HEK293 (cell line): Measurements from ENCODE around the gene PACSIN2.

Experiments used
- CTCF ChIA-PET: fragments of 350-600 bp; formaldehyde crosslinking; extraction: SDS; loops from one replicate; lab custom pipeline; 2021; ENCODE audit warnings: antibody characterized with exemption; lab: Yijun Ruan, JAX
- POLR2A ChIA-PET: fragments of 300-600 bp; formaldehyde crosslinking; extraction: SDS; loops from one replicate; lab custom pipeline; 2020; ENCODE audit warnings: antibody characterized with exemption, inconsistent platforms; lab: Yijun Ruan, JAX
- H3K27ac ChIP-seq: fragments of 200-500 bp; sonication (Bioruptor generic); 2 replicates; pipeline ENCODE4 v1.5.1; 2014; ENCODE audit warnings: low read depth, low read length, control low read depth, inconsistent platforms; ENCODE audit errors: extremely low read depth
- H3K36me3 ChIP-seq, 2 experiments: fragments of 200-500 bp in 1 of 2; sonication (Bioruptor generic) in 1 of 2; 1 replicate in 1 of 2; 2 replicates in 1 of 2; pipeline ENCODE4 v1.5.1; 2014 to 2017; ENCODE audit warnings: inconsistent platforms in 2 of 2, low read length in 2 of 2; ENCODE audit not compliant: control insufficient read depth in 2 of 2, insufficient read depth in 1 of 2
- H3K4me1 ChIP-seq: fragments of 200-500 bp; sonication (Bioruptor generic); 2 replicates; pipeline ENCODE4 v1.5.1; 2014; ENCODE audit warnings: mild to moderate bottlenecking, low read length, inconsistent platforms; ENCODE audit not compliant: control insufficient read depth, insufficient read depth
- H3K4me3 ChIP-seq: 2 replicates; pipeline ENCODE4 v1.5.1; 2011; ENCODE audit warnings: low read depth, mild to moderate bottlenecking, control low read depth, low read length, moderate library complexity
- H3K9me3 ChIP-seq: fragments of 200-500 bp; sonication (Bioruptor generic); 2 replicates; pipeline ENCODE4 v1.5.1; 2014; ENCODE audit warnings: low read depth, low read length, inconsistent platforms; ENCODE audit not compliant: control insufficient read depth, insufficient read depth
- EGR2 ChIP-seq: fragments of 450-650 bp; formaldehyde crosslinking; IDR thresholded peaks from 2 replicates; pipeline ENCODE4 v1.5.1; 2016; ENCODE audit warnings: low read depth, missing biosample characterization, missing genetic modification characterization
- GLIS1 ChIP-seq: fragments of 450-650 bp; formaldehyde crosslinking; IDR thresholded peaks from 2 replicates; pipeline ENCODE4 v1.5.1; 2016; ENCODE audit warnings: missing biosample characterization, missing genetic modification characterization
- KLF1 ChIP-seq: fragments of 450-650 bp; formaldehyde crosslinking; IDR thresholded peaks from 2 replicates; pipeline ENCODE4 v1.5.1; 2016; ENCODE audit warnings: missing biosample characterization, missing genetic modification characterization
- SP2 ChIP-seq: fragments of 450-650 bp; formaldehyde crosslinking; IDR thresholded peaks from 2 replicates; pipeline ENCODE4 v1.5.1; 2016; ENCODE audit warnings: missing biosample characterization, missing genetic modification characterization
- ZBTB21 ChIP-seq: fragments of 450-650 bp; formaldehyde crosslinking; IDR thresholded peaks from 2 replicates; pipeline ENCODE4 v1.5.1; 2017; ENCODE audit warnings: missing biosample characterization, missing genetic modification characterization
- ZFHX2 ChIP-seq: fragments of 450-650 bp; formaldehyde crosslinking; conservative IDR thresholded peaks from 2 replicates; pipeline ENCODE4 v1.5.1; 2016; ENCODE audit warnings: missing biosample characterization, missing genetic modification characterization
- ZIC2 ChIP-seq: fragments of 450-650 bp; formaldehyde crosslinking; IDR thresholded peaks from 2 replicates; pipeline ENCODE4 v1.5.1; 2016; ENCODE audit warnings: missing biosample characterization, missing genetic modification characterization
- ZNF114 ChIP-seq: fragments of 450-650 bp; formaldehyde crosslinking; IDR thresholded peaks from 2 replicates; pipeline ENCODE4 v1.5.0; 2017; ENCODE audit warnings: missing biosample characterization, missing genetic modification characterization
- ZNF341 ChIP-seq: fragments of 450-650 bp; formaldehyde crosslinking; IDR thresholded peaks from 2 replicates; pipeline ENCODE4; 2016; ENCODE audit warnings: low read depth, missing biosample characterization, missing genetic modification characterization
- ZNF350 ChIP-seq: fragments of 450-650 bp; formaldehyde crosslinking; IDR thresholded peaks from 2 replicates; pipeline ENCODE4 v1.5.0; 2017; ENCODE audit warnings: missing biosample characterization, mild to moderate bottlenecking, missing genetic modification characterization
- ZNF404 ChIP-seq: fragments of 450-650 bp; formaldehyde crosslinking; IDR thresholded peaks from 2 replicates; pipeline ENCODE4 v1.5.1; 2017; ENCODE audit warnings: missing biosample characterization, missing genetic modification characterization
- ZNF560 ChIP-seq: fragments of 450-650 bp; formaldehyde crosslinking; IDR thresholded peaks from 2 replicates; pipeline ENCODE4 v1.5.1; 2017; ENCODE audit warnings: missing biosample characterization, missing genetic modification characterization, borderline replicate concordance
- ZNF600 ChIP-seq: fragments of 450-650 bp; formaldehyde crosslinking; IDR thresholded peaks from 2 replicates; pipeline ENCODE4 v1.5.1; 2016; ENCODE audit warnings: missing biosample characterization, missing genetic modification characterization
- ZNF629 ChIP-seq: fragments of 450-650 bp; formaldehyde crosslinking; IDR thresholded peaks from 2 replicates; pipeline ENCODE4 v1.5.1; 2017; ENCODE audit warnings: missing biosample characterization, missing genetic modification characterization
- ZNF76 ChIP-seq: fragments of 450-650 bp; formaldehyde crosslinking; IDR thresholded peaks from 2 replicates; pipeline ENCODE4; 2016; ENCODE audit warnings: low read depth, missing biosample characterization, missing genetic modification characterization, borderline replicate concordance
- ZNF837 ChIP-seq: fragments of 450-650 bp; formaldehyde crosslinking; IDR thresholded peaks from 2 replicates; pipeline ENCODE4 v1.5.1; 2016; ENCODE audit warnings: missing biosample characterization, missing genetic modification characterization
- TF ChIP-seq, protein P1 (sequence below): fragments of 450-650 bp; formaldehyde crosslinking; conservative IDR thresholded peaks from 2 replicates; pipeline ENCODE4 v1.5.1; 2016; ENCODE audit warnings: low read depth, missing biosample characterization, missing genetic modification characterization
- TF ChIP-seq, protein P2 (sequence below): fragments of 450-650 bp; formaldehyde crosslinking; IDR thresholded peaks from 2 replicates; pipeline ENCODE4 v1.5.1; 2016; ENCODE audit warnings: missing biosample characterization, missing genetic modification characterization
- TF ChIP-seq, protein P3 (sequence below): fragments of 450-650 bp; formaldehyde crosslinking; IDR thresholded peaks from 2 replicates; pipeline ENCODE4 v1.5.1; 2016; ENCODE audit warnings: missing biosample characterization, missing genetic modification characterization
- TF ChIP-seq, protein P4 (sequence below): fragments of 450-650 bp; formaldehyde crosslinking; IDR thresholded peaks from 2 replicates; pipeline ENCODE4 v1.5.1; 2016; ENCODE audit warnings: missing biosample characterization, missing genetic modification characterization
- TF ChIP-seq, protein P5 (sequence below): fragments of 450-650 bp; formaldehyde crosslinking; IDR thresholded peaks from 2 replicates; pipeline ENCODE4 v1.5.1; 2016; ENCODE audit warnings: missing biosample characterization, missing genetic modification characterization, low read depth

Gene PACSIN2

DNA sequence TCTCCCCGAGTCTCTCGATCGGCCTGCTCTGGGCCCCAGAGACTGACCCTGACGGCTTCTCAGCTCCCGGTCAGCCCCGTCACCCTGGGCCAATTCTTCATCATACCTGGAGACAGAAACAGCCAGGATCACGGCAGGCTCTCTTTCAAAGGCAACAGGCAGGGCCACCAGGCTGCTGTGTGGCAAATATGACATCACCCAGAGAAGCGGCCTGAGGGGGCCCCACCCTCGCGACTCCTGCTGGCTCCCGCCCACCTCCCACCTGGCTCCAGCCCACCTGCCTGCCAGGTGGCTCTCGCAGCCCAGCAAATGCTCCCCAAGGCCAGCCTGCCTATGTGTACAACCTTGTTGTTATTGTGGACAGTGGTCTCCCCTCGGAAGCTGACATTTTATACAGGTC is 24.9 kb upstream of the PACSIN2 start (continued):
- TF ChIP-seq, protein P1, sequence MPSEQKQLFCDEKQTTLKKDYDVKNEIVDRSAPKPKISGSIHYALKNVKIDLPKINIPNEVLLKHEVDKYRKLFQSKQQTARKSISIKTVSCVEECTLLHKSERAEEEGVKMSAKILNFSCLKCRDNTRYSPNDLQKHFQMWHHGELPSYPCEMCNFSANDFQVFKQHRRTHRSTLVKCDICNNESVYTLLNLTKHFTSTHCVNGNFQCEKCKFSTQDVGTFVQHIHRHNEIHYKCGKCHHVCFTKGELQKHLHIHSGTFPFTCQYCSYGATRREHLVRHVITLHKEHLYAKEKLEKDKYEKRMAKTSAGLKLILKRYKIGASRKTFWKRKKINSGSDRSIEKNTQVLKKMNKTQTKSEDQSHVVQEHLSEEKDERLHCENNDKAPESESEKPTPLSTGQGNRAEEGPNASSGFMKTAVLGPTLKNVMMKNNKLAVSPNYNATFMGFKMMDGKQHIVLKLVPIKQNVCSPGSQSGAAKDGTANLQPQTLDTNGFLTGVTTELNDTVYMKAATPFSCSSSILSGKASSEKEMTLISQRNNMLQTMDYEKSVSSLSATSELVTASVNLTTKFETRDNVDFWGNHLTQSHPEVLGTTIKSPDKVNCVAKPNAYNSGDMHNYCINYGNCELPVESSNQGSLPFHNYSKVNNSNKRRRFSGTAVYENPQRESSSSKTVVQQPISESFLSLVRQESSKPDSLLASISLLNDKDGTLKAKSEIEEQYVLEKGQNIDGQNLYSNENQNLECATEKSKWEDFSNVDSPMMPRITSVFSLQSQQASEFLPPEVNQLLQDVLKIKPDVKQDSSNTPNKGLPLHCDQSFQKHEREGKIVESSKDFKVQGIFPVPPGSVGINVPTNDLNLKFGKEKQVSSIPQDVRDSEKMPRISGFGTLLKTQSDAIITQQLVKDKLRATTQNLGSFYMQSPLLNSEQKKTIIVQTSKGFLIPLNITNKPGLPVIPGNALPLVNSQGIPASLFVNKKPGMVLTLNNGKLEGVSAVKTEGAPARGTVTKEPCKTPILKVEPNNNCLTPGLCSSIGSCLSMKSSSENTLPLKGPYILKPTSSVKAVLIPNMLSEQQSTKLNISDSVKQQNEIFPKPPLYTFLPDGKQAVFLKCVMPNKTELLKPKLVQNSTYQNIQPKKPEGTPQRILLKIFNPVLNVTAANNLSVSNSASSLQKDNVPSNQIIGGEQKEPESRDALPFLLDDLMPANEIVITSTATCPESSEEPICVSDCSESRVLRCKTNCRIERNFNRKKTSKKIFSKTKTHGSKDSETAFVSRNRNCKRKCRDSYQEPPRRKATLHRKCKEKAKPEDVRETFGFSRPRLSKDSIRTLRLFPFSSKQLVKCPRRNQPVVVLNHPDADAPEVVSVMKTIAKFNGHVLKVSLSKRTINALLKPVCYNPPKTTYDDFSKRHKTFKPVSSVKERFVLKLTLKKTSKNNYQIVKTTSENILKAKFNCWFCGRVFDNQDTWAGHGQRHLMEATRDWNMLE: no peak
- TF ChIP-seq EGR2 (tag by site-specific recombination) (peak; percentile 85), ZNF600 (tag by site-specific recombination) (no peak)
- TF ChIP-seq, all 188 proteins: peak for 8

DNA sequence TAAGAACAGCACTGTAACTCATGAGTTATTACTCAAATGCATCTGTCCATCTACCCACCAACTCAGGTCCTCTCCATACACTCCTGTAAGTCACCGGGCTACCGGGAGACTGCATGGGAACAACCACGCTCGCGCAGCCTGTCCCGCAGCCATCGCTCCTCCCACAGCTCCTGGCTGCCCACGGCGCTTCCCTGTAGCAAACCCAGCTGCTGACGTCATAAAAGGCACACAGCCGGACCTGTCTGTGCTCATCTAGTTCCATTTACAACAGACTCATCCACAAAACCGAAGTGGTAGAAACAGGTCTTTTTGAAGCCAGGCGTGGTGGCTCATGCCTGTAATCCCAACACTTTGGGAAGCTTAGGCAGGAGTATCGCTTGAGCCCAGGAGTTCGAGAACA is 23.4 kb upstream of the PACSIN2 start:
- CTCF ChIA-PET: interaction anchor here (0.9 to 2.3 kb wide), 2 partner anchors 14 to 22 kb away, joined by 4 to 7 read pairs; no protein-coding TSS in a partner anchor
- Histone ChIP-seq H3K27ac (no peak overlapping the region), H3K4me1 (no peaks in the 10 kb centered on the region)

DNA sequence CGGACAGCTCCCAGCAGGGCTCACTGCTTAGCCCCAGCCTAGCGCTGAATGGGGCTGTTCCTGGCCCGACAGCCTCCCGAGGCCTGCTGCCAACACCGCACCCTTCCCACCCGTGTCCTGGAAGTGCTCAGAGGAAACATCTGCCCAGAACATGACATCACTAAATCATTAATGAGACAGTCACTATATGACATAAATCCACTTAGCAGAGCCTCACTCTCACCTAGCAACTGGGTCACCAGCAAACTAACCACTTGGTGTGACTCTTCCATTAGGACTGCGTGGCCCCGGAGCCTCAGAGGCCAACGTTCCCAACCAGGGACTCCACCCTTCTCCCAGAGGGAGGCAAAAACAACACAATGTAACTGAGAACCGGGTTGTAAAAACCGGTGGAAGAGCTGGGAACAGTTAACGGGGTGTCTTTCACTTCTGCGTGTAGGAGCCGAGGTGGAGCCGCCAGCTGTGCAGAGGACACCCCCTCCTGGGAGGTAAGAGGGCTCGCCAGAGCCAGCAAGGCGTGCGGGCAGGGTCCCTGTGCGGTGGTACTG is 21.4 kb upstream of the PACSIN2 start:
- Histone ChIP-seq H3K27ac (no peak overlapping the region), H3K36me3 (no peaks in the 10 kb centered on the region), H3K9me3 (no peaks in the 10 kb centered on the region), H3K4me1 (no peaks in the 10 kb centered on the region), H3K4me3 (no peak overlapping the region)
- CTCF ChIA-PET: interaction anchor here (0.7 to 1.3 kb wide), 7 partner anchors 15 to 118 kb away, joined by 3 to 4 read pairs (median 3); no protein-coding TSS in a partner anchor
- POLR2A ChIA-PET: no interaction called here
- peak; percentile 86 for TF ChIP-seq KLF1
- peak; percentile 88 for TF ChIP-seq ZBTB21 (tag by site-specific recombination)
- TF ChIP-seq, protein P2, sequence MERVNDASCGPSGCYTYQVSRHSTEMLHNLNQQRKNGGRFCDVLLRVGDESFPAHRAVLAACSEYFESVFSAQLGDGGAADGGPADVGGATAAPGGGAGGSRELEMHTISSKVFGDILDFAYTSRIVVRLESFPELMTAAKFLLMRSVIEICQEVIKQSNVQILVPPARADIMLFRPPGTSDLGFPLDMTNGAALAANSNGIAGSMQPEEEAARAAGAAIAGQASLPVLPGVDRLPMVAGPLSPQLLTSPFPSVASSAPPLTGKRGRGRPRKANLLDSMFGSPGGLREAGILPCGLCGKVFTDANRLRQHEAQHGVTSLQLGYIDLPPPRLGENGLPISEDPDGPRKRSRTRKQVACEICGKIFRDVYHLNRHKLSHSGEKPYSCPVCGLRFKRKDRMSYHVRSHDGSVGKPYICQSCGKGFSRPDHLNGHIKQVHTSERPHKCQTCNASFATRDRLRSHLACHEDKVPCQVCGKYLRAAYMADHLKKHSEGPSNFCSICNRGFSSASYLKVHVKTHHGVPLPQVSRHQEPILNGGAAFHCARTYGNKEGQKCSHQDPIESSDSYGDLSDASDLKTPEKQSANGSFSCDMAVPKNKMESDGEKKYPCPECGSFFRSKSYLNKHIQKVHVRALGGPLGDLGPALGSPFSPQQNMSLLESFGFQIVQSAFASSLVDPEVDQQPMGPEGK (tag by site-specific recombination): no peak
- TF ChIP-seq, protein P3, sequence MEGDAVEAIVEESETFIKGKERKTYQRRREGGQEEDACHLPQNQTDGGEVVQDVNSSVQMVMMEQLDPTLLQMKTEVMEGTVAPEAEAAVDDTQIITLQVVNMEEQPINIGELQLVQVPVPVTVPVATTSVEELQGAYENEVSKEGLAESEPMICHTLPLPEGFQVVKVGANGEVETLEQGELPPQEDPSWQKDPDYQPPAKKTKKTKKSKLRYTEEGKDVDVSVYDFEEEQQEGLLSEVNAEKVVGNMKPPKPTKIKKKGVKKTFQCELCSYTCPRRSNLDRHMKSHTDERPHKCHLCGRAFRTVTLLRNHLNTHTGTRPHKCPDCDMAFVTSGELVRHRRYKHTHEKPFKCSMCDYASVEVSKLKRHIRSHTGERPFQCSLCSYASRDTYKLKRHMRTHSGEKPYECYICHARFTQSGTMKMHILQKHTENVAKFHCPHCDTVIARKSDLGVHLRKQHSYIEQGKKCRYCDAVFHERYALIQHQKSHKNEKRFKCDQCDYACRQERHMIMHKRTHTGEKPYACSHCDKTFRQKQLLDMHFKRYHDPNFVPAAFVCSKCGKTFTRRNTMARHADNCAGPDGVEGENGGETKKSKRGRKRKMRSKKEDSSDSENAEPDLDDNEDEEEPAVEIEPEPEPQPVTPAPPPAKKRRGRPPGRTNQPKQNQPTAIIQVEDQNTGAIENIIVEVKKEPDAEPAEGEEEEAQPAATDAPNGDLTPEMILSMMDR: no peak
- no peak for TF ChIP-seq ZNF560 (tag by site-specific recombination)
- TF ChIP-seq ZNF341: peak; percentile 68
- TF ChIP-seq ZNF350 (tag by site-specific recombination): no peak
- TF ChIP-seq ZNF404: no peak
- TF ChIP-seq, protein P4, sequence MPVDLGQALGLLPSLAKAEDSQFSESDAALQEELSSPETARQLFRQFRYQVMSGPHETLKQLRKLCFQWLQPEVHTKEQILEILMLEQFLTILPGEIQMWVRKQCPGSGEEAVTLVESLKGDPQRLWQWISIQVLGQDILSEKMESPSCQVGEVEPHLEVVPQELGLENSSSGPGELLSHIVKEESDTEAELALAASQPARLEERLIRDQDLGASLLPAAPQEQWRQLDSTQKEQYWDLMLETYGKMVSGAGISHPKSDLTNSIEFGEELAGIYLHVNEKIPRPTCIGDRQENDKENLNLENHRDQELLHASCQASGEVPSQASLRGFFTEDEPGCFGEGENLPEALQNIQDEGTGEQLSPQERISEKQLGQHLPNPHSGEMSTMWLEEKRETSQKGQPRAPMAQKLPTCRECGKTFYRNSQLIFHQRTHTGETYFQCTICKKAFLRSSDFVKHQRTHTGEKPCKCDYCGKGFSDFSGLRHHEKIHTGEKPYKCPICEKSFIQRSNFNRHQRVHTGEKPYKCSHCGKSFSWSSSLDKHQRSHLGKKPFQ: peak; percentile 53
- TF ChIP-seq ZNF114 (tag by site-specific recombination): no peak
- TF ChIP-seq ZNF629 (tag by site-specific recombination): peak; percentile 73
- no peak for TF ChIP-seq ZNF837 (tag by site-specific recombination)
- TF ChIP-seq SP2 (tag by site-specific recombination): 0 out of 2 replicates have a peak, but pooled peaks have one; percentile 5
- peak; percentile 89 for TF ChIP-seq GLIS1 (tag by site-specific recombination)
- TF ChIP-seq ZIC2: peak; percentile 82
- TF ChIP-seq, protein P5, sequence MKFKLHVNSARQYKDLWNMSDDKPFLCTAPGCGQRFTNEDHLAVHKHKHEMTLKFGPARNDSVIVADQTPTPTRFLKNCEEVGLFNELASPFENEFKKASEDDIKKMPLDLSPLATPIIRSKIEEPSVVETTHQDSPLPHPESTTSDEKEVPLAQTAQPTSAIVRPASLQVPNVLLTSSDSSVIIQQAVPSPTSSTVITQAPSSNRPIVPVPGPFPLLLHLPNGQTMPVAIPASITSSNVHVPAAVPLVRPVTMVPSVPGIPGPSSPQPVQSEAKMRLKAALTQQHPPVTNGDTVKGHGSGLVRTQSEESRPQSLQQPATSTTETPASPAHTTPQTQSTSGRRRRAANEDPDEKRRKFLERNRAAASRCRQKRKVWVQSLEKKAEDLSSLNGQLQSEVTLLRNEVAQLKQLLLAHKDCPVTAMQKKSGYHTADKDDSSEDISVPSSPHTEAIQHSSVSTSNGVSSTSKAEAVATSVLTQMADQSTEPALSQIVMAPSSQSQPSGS (tag by site-specific recombination): peak; percentile 60

More for the DNA sequence above, 23.4 kb upstream of the PACSIN2 start:
- no peaks in the 10 kb centered on the region for H3K36me3 ChIP-seq
- no peak overlapping the region for H3K4me3 ChIP-seq
- POLR2A ChIA-PET: no interaction called here
- TF ChIP-seq ZNF76 (tag by site-specific recombination) (no peak), EGR2 (tag by site-specific recombination) (peak; percentile 47; the same call in 1 of the 2 replicates), ZFHX2 (peak; percentile 46)
- no peaks in the 10 kb centered on the region for H3K9me3 ChIP-seq
